Measurements from ENCODE around the gene PSD.

GRCh38 chr10:102458656-102459055, 40.1 kb upstream of the PSD start:
- TF ChIP-seq EZH2 (IDR thresholded peaks at IDR 0.05) = no peak
- no peak for TF ChIP-seq FOXP2 (optimal IDR thresholded peaks at IDR 0.05; ENCODE audit: control extremely low read depth, extremely low read length, insufficient read depth)

All from SK-N-MC (cell line).